Subcutaneous abdominal adipose tissue (tissue), 5 donors: ENCODE measurements around the gene DAAM2.

Experiments
- H3K27ac ChIP-seq: one replicate; pipeline ENCODE4 v1.7.0; 2013; ENCODE audit warnings: low read depth, mild to moderate bottlenecking, inconsistent platforms, low read length, moderate library complexity
- H3K27me3 ChIP-seq, 5 donors: one replicate each; pipeline ENCODE4 v1.7.0; 2013; ENCODE audit warnings: low read length in 5 of 5, inconsistent platforms in 1 of 5; ENCODE audit not compliant: control insufficient read depth in 5 of 5, insufficient read depth in 4 of 5
- H3K36me3 ChIP-seq, 5 donors: one replicate each; pipeline ENCODE4 v1.7.0; 2013; ENCODE audit warnings: low read length in 5 of 5; ENCODE audit not compliant: control insufficient read depth in 5 of 5, insufficient read depth in 5 of 5
- H3K4me1 ChIP-seq, 5 donors: one replicate each; pipeline ENCODE4 v1.7.0; 2013; ENCODE audit warnings: low read length in 5 of 5, mild to moderate bottlenecking in 3 of 5, moderate library complexity in 1 of 5; ENCODE audit not compliant: control insufficient read depth in 5 of 5, insufficient read depth in 5 of 5
- H3K4me3 ChIP-seq, 5 donors: one replicate each; pipeline ENCODE4 v1.7.0; 2013; ENCODE audit warnings: low read length in 5 of 5, low read depth in 1 of 5
- H3K9ac ChIP-seq, 5 donors: one replicate each; pipeline ENCODE4 v1.7.0; 2013; ENCODE audit warnings: low read length in 5 of 5, mild to moderate bottlenecking in 4 of 5, moderate library complexity in 3 of 5
- H3K9me3 ChIP-seq, 5 donors: one replicate each; pipeline ENCODE4 v1.7.0; 2013; ENCODE audit warnings: low read length in 5 of 5; ENCODE audit not compliant: control insufficient read depth in 5 of 5
- donor health status: healthy.
- donor health status: healthy.
- donor health status: healthy.
- donor health status: healthy.
- donor health status: healthy.

Gene DAAM2

GRCh38 chr6:39891353-39891752 is 99.2 kb downstream of the DAAM2 start:
- Histone ChIP-seq H3K36me3 (peaks cover 0 to 12% (median 4%) of the 10 kb centered on the region in 5 donors), H3K9me3 (no peaks in the 10 kb centered on the region), H3K4me1 (peaks cover 0 to 25% (median 18%) of the 10 kb centered on the region in 5 donors), H3K27ac (no peak overlapping the region), H3K9ac (no peak overlapping the region), H3K4me3 (no peak overlapping the region), H3K27me3 (no peaks in the 10 kb centered on the region)

- no peak overlapping the region for H3K27ac ChIP-seq
Observed at GRCh38 chr6:39891976-39892375, 99.8 kb downstream of the DAAM2 start.

GRCh38 chr6:39892490-39893129 is 100.4 kb downstream of the DAAM2 start:
- H3K36me3 ChIP-seq = peaks cover 0 to 21% (median 14%) of the 10 kb centered on the region in 5 donors
- H3K4me1 ChIP-seq = peaks cover 0 to 15% (median 7%) of the 10 kb centered on the region in 5 donors
- H3K9ac ChIP-seq = peak overlapping the region in 1 of 5 donors; percentile 10
- H3K27me3 ChIP-seq = no peaks in the 10 kb centered on the region
- no peak overlapping the region for H3K27ac ChIP-seq
- no peaks in the 10 kb centered on the region for H3K9me3 ChIP-seq
- H3K4me3 ChIP-seq = no peak overlapping the region

More at GRCh38 chr6:39891976-39892375, 99.8 kb downstream of the DAAM2 start:
- Histone ChIP-seq H3K9me3 (no peaks in the 10 kb centered on the region), H3K4me1 (peaks cover 0 to 21% (median 12%) of the 10 kb centered on the region in 5 donors), H3K9ac (no peak overlapping the region), H3K27me3 (no peaks in the 10 kb centered on the region), H3K36me3 (peaks cover 0 to 15% (median 10%) of the 10 kb centered on the region in 5 donors), H3K4me3 (no peak overlapping the region)

GRCh38 chr6:39893286-39893685 is 101.1 kb downstream of the DAAM2 start:
- peaks cover 0 to 25% (median 17%) of the 10 kb centered on the region in 5 donors for H3K36me3 ChIP-seq
- H3K27me3 ChIP-seq = no peaks in the 10 kb centered on the region
- no peaks in the 10 kb centered on the region for H3K9me3 ChIP-seq
- peak overlapping the region in 1 of 5 donors; percentile 10 for H3K9ac ChIP-seq
- H3K27ac ChIP-seq = no peak overlapping the region
- H3K4me1 ChIP-seq = peaks cover 0 to 8% (median under 1%) of the 10 kb centered on the region in 5 donors
- H3K4me3 ChIP-seq = no peak overlapping the region

GRCh38 chr6:39896701-39897100 is 104.5 kb downstream of the DAAM2 start:
- no peaks in the 10 kb centered on the region for H3K27me3 ChIP-seq
- H3K27ac ChIP-seq = no peak overlapping the region
- H3K9ac ChIP-seq = no peak overlapping the region
- H3K9me3 ChIP-seq = no peaks in the 10 kb centered on the region
- peaks cover 0 to 8% (median 0%) of the 10 kb centered on the region in 5 donors for H3K4me1 ChIP-seq
- H3K4me3 ChIP-seq = no peak overlapping the region
- peaks cover 5 to 58% (median 45%) of the 10 kb centered on the region in 5 donors for H3K36me3 ChIP-seq

GRCh38 chr6:39897698-39898097 is 105.5 kb downstream of the DAAM2 start:
- no peak overlapping the region for H3K9ac ChIP-seq
- peaks cover 5 to 65% (median 50%) of the 10 kb centered on the region in 5 donors for H3K36me3 ChIP-seq
- H3K4me1 ChIP-seq = peaks cover 0 to 4% (median 0%) of the 10 kb centered on the region in 5 donors
- H3K27me3 ChIP-seq = no peaks in the 10 kb centered on the region
- H3K9me3 ChIP-seq = no peaks in the 10 kb centered on the region
- no peak overlapping the region for H3K4me3 ChIP-seq
- H3K27ac ChIP-seq = no peak overlapping the region

- H3K27ac ChIP-seq = no peak overlapping the region
- no peak overlapping the region for H3K9ac ChIP-seq
Observed at GRCh38 chr6:39898625-39899024, 106.4 kb downstream of the DAAM2 start.

GRCh38 chr6:39899554-39900295 is 107.5 kb downstream of the DAAM2 start:
- no peaks in the 10 kb centered on the region for H3K27me3 ChIP-seq
- H3K4me1 ChIP-seq = no peaks in the 10 kb centered on the region
- no peaks in the 10 kb centered on the region for H3K9me3 ChIP-seq
- peaks cover 5 to 77% (median 69%) of the 10 kb centered on the region in 5 donors for H3K36me3 ChIP-seq
- H3K27ac ChIP-seq = no peak overlapping the region
- no peak overlapping the region for H3K9ac ChIP-seq
- H3K4me3 ChIP-seq = no peak overlapping the region

More at GRCh38 chr6:39898625-39899024, 106.4 kb downstream of the DAAM2 start:
- H3K27me3 ChIP-seq = no peaks in the 10 kb centered on the region
- no peaks in the 10 kb centered on the region for H3K9me3 ChIP-seq
- no peaks in the 10 kb centered on the region for H3K4me1 ChIP-seq
- H3K36me3 ChIP-seq = peaks cover 5 to 72% (median 58%) of the 10 kb centered on the region in 5 donors
- H3K4me3 ChIP-seq = no peak overlapping the region

- Histone ChIP-seq H3K9me3 (no peaks in the 10 kb centered on the region), H3K4me1 (no peaks in the 10 kb centered on the region), H3K27ac (no peak overlapping the region), H3K9ac (no peak overlapping the region), H3K27me3 (no peaks in the 10 kb centered on the region), H3K36me3 (peaks cover 5 to 90% (median 83%) of the 10 kb centered on the region in 5 donors), H3K4me3 (no peak overlapping the region)
Observed at GRCh38 chr6:39901116-39901655, 109.0 kb downstream of the DAAM2 start.

GRCh38 chr6:39901670-39902069 is 109.5 kb downstream of the DAAM2 start:
- no peak overlapping the region for H3K27ac ChIP-seq
- H3K27me3 ChIP-seq = no peaks in the 10 kb centered on the region
- H3K36me3 ChIP-seq = peaks cover 5 to 91% (median 85%) of the 10 kb centered on the region in 5 donors
- no peak overlapping the region for H3K4me3 ChIP-seq
- no peaks in the 10 kb centered on the region for H3K4me1 ChIP-seq
- no peaks in the 10 kb centered on the region for H3K9me3 ChIP-seq
- no peak overlapping the region for H3K9ac ChIP-seq
